ENCODE data around the gene IL17RE.

GRCh38 chr3:9861201-9861600 is 41.4 kb upstream of the IL17RE start:
- TF ChIP-seq, protein P1, sequence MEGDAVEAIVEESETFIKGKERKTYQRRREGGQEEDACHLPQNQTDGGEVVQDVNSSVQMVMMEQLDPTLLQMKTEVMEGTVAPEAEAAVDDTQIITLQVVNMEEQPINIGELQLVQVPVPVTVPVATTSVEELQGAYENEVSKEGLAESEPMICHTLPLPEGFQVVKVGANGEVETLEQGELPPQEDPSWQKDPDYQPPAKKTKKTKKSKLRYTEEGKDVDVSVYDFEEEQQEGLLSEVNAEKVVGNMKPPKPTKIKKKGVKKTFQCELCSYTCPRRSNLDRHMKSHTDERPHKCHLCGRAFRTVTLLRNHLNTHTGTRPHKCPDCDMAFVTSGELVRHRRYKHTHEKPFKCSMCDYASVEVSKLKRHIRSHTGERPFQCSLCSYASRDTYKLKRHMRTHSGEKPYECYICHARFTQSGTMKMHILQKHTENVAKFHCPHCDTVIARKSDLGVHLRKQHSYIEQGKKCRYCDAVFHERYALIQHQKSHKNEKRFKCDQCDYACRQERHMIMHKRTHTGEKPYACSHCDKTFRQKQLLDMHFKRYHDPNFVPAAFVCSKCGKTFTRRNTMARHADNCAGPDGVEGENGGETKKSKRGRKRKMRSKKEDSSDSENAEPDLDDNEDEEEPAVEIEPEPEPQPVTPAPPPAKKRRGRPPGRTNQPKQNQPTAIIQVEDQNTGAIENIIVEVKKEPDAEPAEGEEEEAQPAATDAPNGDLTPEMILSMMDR (conservative IDR thresholded peaks at IDR 0.05; ENCODE audit: low read depth in 2 of 2) = no peak
- no peak for TF ChIP-seq EZH2phosphoT487 (IDR thresholded peaks at IDR 0.05; ENCODE audit: unreplicated experiment)
- TF ChIP-seq, protein P2, sequence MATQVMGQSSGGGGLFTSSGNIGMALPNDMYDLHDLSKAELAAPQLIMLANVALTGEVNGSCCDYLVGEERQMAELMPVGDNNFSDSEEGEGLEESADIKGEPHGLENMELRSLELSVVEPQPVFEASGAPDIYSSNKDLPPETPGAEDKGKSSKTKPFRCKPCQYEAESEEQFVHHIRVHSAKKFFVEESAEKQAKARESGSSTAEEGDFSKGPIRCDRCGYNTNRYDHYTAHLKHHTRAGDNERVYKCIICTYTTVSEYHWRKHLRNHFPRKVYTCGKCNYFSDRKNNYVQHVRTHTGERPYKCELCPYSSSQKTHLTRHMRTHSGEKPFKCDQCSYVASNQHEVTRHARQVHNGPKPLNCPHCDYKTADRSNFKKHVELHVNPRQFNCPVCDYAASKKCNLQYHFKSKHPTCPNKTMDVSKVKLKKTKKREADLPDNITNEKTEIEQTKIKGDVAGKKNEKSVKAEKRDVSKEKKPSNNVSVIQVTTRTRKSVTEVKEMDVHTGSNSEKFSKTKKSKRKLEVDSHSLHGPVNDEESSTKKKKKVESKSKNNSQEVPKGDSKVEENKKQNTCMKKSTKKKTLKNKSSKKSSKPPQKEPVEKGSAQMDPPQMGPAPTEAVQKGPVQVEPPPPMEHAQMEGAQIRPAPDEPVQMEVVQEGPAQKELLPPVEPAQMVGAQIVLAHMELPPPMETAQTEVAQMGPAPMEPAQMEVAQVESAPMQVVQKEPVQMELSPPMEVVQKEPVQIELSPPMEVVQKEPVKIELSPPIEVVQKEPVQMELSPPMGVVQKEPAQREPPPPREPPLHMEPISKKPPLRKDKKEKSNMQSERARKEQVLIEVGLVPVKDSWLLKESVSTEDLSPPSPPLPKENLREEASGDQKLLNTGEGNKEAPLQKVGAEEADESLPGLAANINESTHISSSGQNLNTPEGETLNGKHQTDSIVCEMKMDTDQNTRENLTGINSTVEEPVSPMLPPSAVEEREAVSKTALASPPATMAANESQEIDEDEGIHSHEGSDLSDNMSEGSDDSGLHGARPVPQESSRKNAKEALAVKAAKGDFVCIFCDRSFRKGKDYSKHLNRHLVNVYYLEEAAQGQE (IDR thresholded peaks at IDR 0.05; ENCODE audit: unreplicated experiment) = no peak
